Natural killer cell (primary cell): ENCODE data around the gene PARVB. TPM values are rescaled to one million over a fixed set of nuclear protein-coding genes. Genes with fewer than 3 reads are reported as not detected.

Experiments
- ATAC-seq, 3 donors: fragments of 150-1000 bp in 2 of 3; fragments of 200-7000 bp in 1 of 3; cut with Tn5 transposase; 1 replicate in 1 of 3; 2 replicates in 2 of 3; pipeline ENCODE4 v1.10.0; 2021; ENCODE audit warnings: mild to moderate bottlenecking in 2 of 3, moderate library complexity in 2 of 3
- DNase-seq, 2 donors: peaks; one replicate each; pipeline versions ENCODE4 v3.0.0 to v3.0.0-alpha.2; 2013 to 2021; ENCODE audit warnings: mixed read lengths in 1 of 2
- H3K27ac ChIP-seq: one replicate; pipeline ENCODE4 v1.5.1; 2013; ENCODE audit warnings: mild to moderate bottlenecking, low read length
- H3K27me3 ChIP-seq: one replicate; pipeline ENCODE4 v1.6.1; 2013; ENCODE audit warnings: low read length; ENCODE audit not compliant: control insufficient read depth, insufficient read depth
- H3K36me3 ChIP-seq: one replicate; pipeline ENCODE4 v1.6.1; 2013; ENCODE audit warnings: low read length; ENCODE audit not compliant: control insufficient read depth, insufficient read depth
- H3K4me1 ChIP-seq: one replicate; pipeline ENCODE4 v1.6.1; 2013; ENCODE audit warnings: low read length; ENCODE audit not compliant: control insufficient read depth, insufficient read depth
- H3K4me3 ChIP-seq: one replicate; pipeline ENCODE4 v1.5.1; 2013; ENCODE audit warnings: low read length
- H3K9me3 ChIP-seq: one replicate; pipeline ENCODE4 v1.6.1; 2013; ENCODE audit warnings: low read length; ENCODE audit not compliant: control insufficient read depth, insufficient read depth
- H3K27ac Mint-ChIP-seq, 2 donors: one replicate each; pipeline ENCODE4 v1.8.0; 2022; ENCODE audit warnings: mild to moderate bottlenecking in 2 of 2, mixed read lengths in 2 of 2, moderate library complexity in 1 of 2
- H3K27me3 Mint-ChIP-seq, 2 donors: one replicate each; pipeline ENCODE4 v1.8.0; 2022; ENCODE audit warnings: low read depth in 2 of 2, mixed read lengths in 2 of 2
- H3K36me3 Mint-ChIP-seq: one replicate; pipeline ENCODE4 v1.8.0; 2022; ENCODE audit warnings: mixed read lengths
- H3K4me1 Mint-ChIP-seq, 2 donors: one replicate each; pipeline ENCODE4 v1.8.0; 2022; ENCODE audit warnings: mixed read lengths in 2 of 2
- H3K4me3 Mint-ChIP-seq: one replicate; pipeline ENCODE4 v1.8.0; 2022; ENCODE audit warnings: mild to moderate bottlenecking, moderate library complexity, mixed read lengths
- H3K9me3 Mint-ChIP-seq, 2 donors: one replicate each; pipeline ENCODE4 v1.8.0; 2022; ENCODE audit warnings: mixed read lengths in 2 of 2
- WGBS: methylation state at CpG from one replicate; pipeline ENCODE4 v1.1.7; 2013; ENCODE audit warnings: missing lambda C conversion rate; ENCODE audit not compliant: insufficient coverage; 5-methylcytosine and 5-hydroxymethylcytosine counted together
- intact Hi-C: fragments of 100-400 bp; cut with micrococcal nuclease; formaldehyde crosslinking; loops from one replicate; pipeline ENCODE4 v1.14.2; 2022
- total RNA-seq, 4 donors: library from RNA; stranded (reverse); fragments of 120-200 nt in 1 of 4; gene quantifications; one replicate each; pipeline versions ENCODE4 v1.2.3 to v1.2.4, GENCODE V29; 2013 to 2022
- TF ChIP-seq, protein P1 (sequence below): fragments of 200-600 bp; IDR thresholded peaks from one replicate; pipeline ENCODE4 v1.8.0; 2022; ENCODE audit warnings: antibody characterized with exemption

PARVB gene
- total RNA-seq, 3 donors from 2014 or later (not counting 1 experiment from before 2014, with no cell fraction given) = 2.9 to 12.5 (median 8.1) TPM

DNA sequence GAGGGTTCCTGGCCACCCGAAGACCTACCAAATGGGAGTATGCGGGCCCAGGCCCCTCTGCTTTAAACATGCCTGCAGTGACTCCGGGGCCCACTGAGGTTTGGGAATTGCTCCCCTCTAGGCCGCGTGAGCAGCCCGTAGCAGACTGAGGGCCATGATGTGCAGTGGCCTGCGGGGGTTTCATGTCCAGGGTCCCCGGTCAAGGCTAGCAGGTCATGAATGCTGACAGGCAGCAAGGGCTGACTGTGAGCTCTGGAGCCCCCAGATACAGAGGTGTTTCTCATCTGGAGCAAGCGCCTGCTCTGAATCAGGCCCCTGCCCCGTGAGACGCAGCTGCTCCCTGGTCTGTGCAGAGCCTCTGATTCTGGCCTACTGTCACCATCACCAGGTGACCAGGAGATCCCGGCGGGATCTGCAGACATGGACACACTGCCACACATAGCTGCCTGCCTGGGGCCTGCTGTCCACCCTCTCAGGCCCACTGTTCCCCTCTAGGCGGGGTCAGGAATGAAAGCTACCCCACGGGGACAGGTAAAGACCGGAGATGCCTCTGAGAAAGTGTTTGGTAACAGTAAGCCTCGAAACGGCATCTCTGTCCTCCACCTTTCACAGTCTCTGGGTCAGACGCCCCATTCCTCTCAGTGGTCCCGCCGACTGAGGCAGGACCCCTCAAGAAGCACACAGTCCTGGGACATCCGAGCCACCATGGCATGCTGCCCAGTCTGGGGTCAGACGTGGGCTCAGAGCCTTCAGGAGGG is 73.3 kb downstream of the PARVB start:
- Histone ChIP-seq H3K4me1 (no peaks in the 10 kb centered on the region), H3K9me3 (no peaks in the 10 kb centered on the region), H3K27ac (no peak overlapping the region), H3K27me3 (no peaks in the 10 kb centered on the region), H3K36me3 (no peaks in the 10 kb centered on the region), H3K4me3 (no peak overlapping the region)
- Mint-ChIP-seq H3K4me3 (no peak overlapping the region), H3K27ac (no peak overlapping the region), H3K27me3 (no peaks in the 10 kb centered on the region), H3K9me3 (no peaks in the 10 kb centered on the region), H3K36me3 (no peaks in the 10 kb centered on the region), H3K4me1 (no peaks in the 10 kb centered on the region)
- ATAC-seq = no peak
- TF ChIP-seq, protein P1, sequence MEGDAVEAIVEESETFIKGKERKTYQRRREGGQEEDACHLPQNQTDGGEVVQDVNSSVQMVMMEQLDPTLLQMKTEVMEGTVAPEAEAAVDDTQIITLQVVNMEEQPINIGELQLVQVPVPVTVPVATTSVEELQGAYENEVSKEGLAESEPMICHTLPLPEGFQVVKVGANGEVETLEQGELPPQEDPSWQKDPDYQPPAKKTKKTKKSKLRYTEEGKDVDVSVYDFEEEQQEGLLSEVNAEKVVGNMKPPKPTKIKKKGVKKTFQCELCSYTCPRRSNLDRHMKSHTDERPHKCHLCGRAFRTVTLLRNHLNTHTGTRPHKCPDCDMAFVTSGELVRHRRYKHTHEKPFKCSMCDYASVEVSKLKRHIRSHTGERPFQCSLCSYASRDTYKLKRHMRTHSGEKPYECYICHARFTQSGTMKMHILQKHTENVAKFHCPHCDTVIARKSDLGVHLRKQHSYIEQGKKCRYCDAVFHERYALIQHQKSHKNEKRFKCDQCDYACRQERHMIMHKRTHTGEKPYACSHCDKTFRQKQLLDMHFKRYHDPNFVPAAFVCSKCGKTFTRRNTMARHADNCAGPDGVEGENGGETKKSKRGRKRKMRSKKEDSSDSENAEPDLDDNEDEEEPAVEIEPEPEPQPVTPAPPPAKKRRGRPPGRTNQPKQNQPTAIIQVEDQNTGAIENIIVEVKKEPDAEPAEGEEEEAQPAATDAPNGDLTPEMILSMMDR = no peak
- intact Hi-C loops = no loop called here
- no peak for DNase-seq
- WGBS = 95% methylated on average over 23 of the region's 23 CpGs

DNA sequence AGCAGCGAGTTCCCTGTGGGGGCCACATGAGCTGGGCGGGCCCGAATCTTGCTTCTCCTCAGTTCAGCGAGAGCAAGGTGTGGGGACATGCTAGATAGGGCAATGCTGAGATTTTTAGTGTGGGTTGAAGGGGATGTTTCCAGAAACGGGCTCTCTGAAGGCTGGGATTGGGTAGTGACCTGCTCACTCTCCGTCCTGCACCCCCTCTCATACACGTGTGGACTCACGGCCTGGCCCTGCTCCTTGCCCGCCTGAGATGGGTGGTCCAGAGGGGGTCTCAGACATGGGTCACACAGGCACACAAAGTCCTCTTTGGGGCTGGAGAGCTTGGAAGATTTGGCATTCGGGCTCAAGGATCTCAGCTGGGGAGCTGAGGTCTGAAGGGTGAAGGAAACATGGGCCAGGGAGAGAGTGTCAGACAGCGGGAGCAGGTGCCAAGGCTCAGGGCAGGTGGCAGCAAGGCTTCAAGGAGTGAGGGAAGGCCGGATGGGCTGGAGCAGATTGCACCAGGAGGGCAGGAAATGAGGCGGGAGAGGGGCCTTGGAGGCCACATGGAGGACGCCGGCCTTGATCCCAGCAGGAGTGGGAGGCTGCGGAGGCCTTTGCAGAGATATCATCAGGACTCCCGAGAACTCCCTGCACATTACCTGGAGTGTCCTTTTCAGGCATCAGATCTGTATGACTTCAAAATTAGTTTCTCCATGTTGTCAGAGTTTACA is 74.1 kb downstream of the PARVB start:
- DNase-seq (no peak), ATAC-seq (no peak)
- no peaks in the 10 kb centered on the region for H3K27me3 Mint-ChIP-seq
- no peak overlapping the region for H3K27ac Mint-ChIP-seq
- H3K4me3 ChIP-seq = no peak overlapping the region
- H3K36me3 ChIP-seq = no peaks in the 10 kb centered on the region
- H3K36me3 Mint-ChIP-seq = no peaks in the 10 kb centered on the region
- no peaks in the 10 kb centered on the region for H3K9me3 Mint-ChIP-seq
- intact Hi-C loops = no loop called here
- no peaks in the 10 kb centered on the region for H3K9me3 ChIP-seq
- H3K27ac ChIP-seq = no peak overlapping the region
- TF ChIP-seq, protein P1 = no peak
- WGBS = 90% methylated on average over 16 of the region's 17 CpGs
- no peaks in the 10 kb centered on the region for H3K4me1 ChIP-seq
- no peaks in the 10 kb centered on the region for H3K27me3 ChIP-seq
- no peak overlapping the region for H3K4me3 Mint-ChIP-seq
- no peaks in the 10 kb centered on the region for H3K4me1 Mint-ChIP-seq

DNA sequence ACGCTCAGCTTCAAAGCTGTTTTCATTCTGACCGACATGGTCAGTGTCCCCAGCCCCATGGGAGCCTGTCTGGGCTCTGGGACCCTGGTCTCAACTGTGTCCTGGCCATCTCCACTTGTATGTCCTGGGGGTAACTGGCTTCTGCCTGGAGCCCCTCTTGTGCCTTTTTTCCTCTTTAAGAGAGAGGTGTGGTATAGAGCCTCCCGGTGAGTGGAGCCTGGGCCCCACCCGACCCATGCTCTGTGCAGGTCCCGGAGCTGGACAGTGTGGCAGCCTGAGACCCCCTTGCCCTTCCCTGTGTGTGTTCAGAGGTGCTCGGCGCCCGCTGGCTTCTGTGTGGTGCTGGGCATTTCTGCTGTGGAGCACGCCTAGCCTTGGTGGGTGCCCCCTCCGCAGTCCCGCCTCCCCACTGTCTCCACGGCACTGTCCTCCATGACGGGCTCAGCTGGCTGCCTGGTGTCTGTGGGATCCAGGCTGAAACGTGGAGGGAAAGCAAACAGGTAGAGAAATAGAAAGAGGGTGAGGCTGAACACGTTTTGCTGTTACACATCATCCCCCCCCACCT is 74.9 kb downstream of the PARVB start:
- no peak for DNase-seq
- Histone ChIP-seq H3K27me3 (no peaks in the 10 kb centered on the region), H3K4me3 (no peak overlapping the region), H3K9me3 (no peaks in the 10 kb centered on the region), H3K36me3 (no peaks in the 10 kb centered on the region), H3K27ac (no peak overlapping the region), H3K4me1 (no peaks in the 10 kb centered on the region)
- TF ChIP-seq, protein P1 = no peak
- intact Hi-C loops = no loop called here
- Mint-ChIP-seq H3K9me3 (no peaks in the 10 kb centered on the region), H3K27ac (no peak overlapping the region), H3K4me1 (no peaks in the 10 kb centered on the region), H3K27me3 (no peaks in the 10 kb centered on the region), H3K36me3 (no peaks in the 10 kb centered on the region), H3K4me3 (no peak overlapping the region)
- ATAC-seq = no peak
- 91% methylated on average over 14 of the region's 15 CpGs for WGBS
